Fibroblast of lung (primary cell): ENCODE results near the gene CXCL13. TPM values are rescaled to one million over a fixed set of nuclear protein-coding genes. Genes with fewer than 3 reads are reported as not detected.

Experiments used
- DNase-seq, 2 donors: peaks; one replicate each; pipeline versions ENCODE4 v3.0.0 to v3.0.0-alpha.2; 2010; ENCODE audit warnings: low read depth in 2 of 2
- H2AFZ ChIP-seq: 2 replicates; pipeline ENCODE4 v1.5.1; 2012; ENCODE audit warnings: low read length, control low read depth, inconsistent platforms
- H3K27ac ChIP-seq: 2 replicates; pipeline ENCODE4 v1.5.1; 2011; ENCODE audit warnings: low read length, control low read depth; ENCODE audit not compliant: insufficient read depth
- H3K27me3 ChIP-seq: 2 replicates; pipeline ENCODE4 v1.5.1; 2011; ENCODE audit warnings: mild to moderate bottlenecking, low read length; ENCODE audit not compliant: control insufficient read depth, insufficient read depth
- H3K36me3 ChIP-seq: 2 replicates; pipeline ENCODE4 v1.5.1; 2011; ENCODE audit warnings: low read length; ENCODE audit not compliant: control insufficient read depth, insufficient read depth
- H3K4me1 ChIP-seq: 2 replicates; pipeline ENCODE4 v1.5.1; 2011; ENCODE audit warnings: low read length; ENCODE audit not compliant: control insufficient read depth, insufficient read depth; ENCODE audit errors: extremely low read depth
- H3K4me2 ChIP-seq: 2 replicates; pipeline ENCODE4 v1.5.1; 2011; ENCODE audit warnings: low read length, control low read depth; ENCODE audit not compliant: insufficient read depth; ENCODE audit errors: extremely low read depth
- H3K4me3 ChIP-seq, 4 experiments: fragments of 200-600 bp in 1 of 4; sonication (generic) in 1 of 4; replicated peaks in 1 of 4; 2 replicates each; pipeline ENCODE4 v1.5.1; 2011 to 2016; ENCODE audit warnings: low read length in 4 of 4, low read depth in 3 of 4, mild to moderate bottlenecking in 3 of 4, control low read depth in 2 of 4, inconsistent platforms in 1 of 4, mixed read lengths in 1 of 4; ENCODE audit not compliant: insufficient read depth in 1 of 4; ENCODE audit errors: control extremely low read depth in 1 of 4
- H3K79me2 ChIP-seq: 2 replicates; pipeline ENCODE4 v1.5.1; 2012; ENCODE audit warnings: mild to moderate bottlenecking, low read length, inconsistent platforms; ENCODE audit not compliant: control insufficient read depth, insufficient read depth
- H3K9ac ChIP-seq: 2 replicates; pipeline ENCODE4 v1.5.1; 2011; ENCODE audit warnings: mild to moderate bottlenecking, low read length, control low read depth; ENCODE audit not compliant: insufficient read depth
- H3K9me3 ChIP-seq: 2 replicates; pipeline ENCODE4 v1.5.1; 2012; ENCODE audit warnings: low read depth, low read length; ENCODE audit not compliant: control insufficient read depth, insufficient read depth
- H4K20me1 ChIP-seq: 2 replicates; pipeline ENCODE4 v1.5.1; 2011; ENCODE audit warnings: low read length; ENCODE audit not compliant: control insufficient read depth, insufficient read depth; ENCODE audit errors: extremely low read depth
- EZH2 ChIP-seq: IDR thresholded peaks from 2 replicates; pipeline ENCODE4 v1.5.1; 2012; ENCODE audit warnings: low read length, control low read depth, mild to moderate bottlenecking; ENCODE audit errors: missing control alignments
- polyA plus RNA-seq, 2 donors: library from polyadenylated mRNA; depleted of rRNA in 1 of 2; stranded (reverse) in 1 of 2; unstranded in 1 of 2; fragments of >200 nt; gene quantifications; 2 replicates each; pipeline ENCODE4 v1.2.1, GENCODE V29; 2011 to 2012; ENCODE audit warnings: missing spikeins in 1 of 2
- total RNA-seq: library from RNA; depleted of rRNA; stranded (reverse); fragments of >200 nt; gene quantifications from 2 replicates; pipeline ENCODE4 v1.2.1, GENCODE V29; 2014
- TF ChIP-seq, protein P1 (sequence below), 2 donors: IDR thresholded peaks in 1 of 2; conservative IDR thresholded peaks in 1 of 2; 1 replicate in 1 of 2; 2 replicates in 1 of 2; pipeline ENCODE4 v1.5.1; 2011 to 2012; ENCODE audit warnings: low read length in 2 of 2, control low read depth in 1 of 2, inconsistent platforms in 1 of 2, low read depth in 1 of 2, mild to moderate bottlenecking in 1 of 2

CXCL13 gene
- total and polyA plus RNA-seq, 2 donors (not counting 1 experiment from before 2014, with no cell fraction given): not detected

DNA sequence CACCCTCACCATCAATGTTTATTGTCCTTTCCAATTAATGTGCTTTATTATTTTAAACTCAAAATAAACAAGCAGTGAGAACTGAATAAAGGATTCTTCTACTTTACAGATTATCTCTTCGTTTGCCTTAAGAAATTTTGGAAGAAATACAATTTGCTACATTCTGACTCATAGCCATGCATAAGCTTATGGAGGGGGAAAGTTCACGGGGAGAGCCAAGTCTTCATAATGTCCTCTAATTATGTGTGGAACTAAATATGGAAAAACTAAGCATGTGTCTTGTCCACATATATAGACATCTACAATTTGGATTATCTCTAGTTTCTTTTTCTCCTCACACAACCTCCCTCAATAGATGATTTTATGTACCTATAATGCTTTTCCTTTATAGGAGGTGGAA is 17.5 kb downstream of the CXCL13 start:
- Histone ChIP-seq H3K4me1 (no peaks in the 10 kb centered on the region), H3K9me3 (no peaks in the 10 kb centered on the region), H3K79me2 (no peaks in the 10 kb centered on the region), H3K27ac (no peak overlapping the region), H2AFZ (no peak overlapping the region), H3K4me3 (no peak overlapping the region), H3K36me3 (no peaks in the 10 kb centered on the region), H3K4me2 (no peak overlapping the region), H4K20me1 (no peaks in the 10 kb centered on the region), H3K9ac (no peak overlapping the region), H3K27me3 (peaks cover 5% of the 10 kb centered on the region)
- peak; percentile 27 to 56 for DNase-seq
- no peak for TF ChIP-seq EZH2
- TF ChIP-seq, protein P1, sequence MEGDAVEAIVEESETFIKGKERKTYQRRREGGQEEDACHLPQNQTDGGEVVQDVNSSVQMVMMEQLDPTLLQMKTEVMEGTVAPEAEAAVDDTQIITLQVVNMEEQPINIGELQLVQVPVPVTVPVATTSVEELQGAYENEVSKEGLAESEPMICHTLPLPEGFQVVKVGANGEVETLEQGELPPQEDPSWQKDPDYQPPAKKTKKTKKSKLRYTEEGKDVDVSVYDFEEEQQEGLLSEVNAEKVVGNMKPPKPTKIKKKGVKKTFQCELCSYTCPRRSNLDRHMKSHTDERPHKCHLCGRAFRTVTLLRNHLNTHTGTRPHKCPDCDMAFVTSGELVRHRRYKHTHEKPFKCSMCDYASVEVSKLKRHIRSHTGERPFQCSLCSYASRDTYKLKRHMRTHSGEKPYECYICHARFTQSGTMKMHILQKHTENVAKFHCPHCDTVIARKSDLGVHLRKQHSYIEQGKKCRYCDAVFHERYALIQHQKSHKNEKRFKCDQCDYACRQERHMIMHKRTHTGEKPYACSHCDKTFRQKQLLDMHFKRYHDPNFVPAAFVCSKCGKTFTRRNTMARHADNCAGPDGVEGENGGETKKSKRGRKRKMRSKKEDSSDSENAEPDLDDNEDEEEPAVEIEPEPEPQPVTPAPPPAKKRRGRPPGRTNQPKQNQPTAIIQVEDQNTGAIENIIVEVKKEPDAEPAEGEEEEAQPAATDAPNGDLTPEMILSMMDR (conservative IDR thresholded peaks at IDR 0.05 in 1 of 2, IDR thresholded peaks at IDR 0.05 in 1 of 2; ENCODE audit: low read depth in 1 of 2, low read length in 2 of 2): no peak

DNA sequence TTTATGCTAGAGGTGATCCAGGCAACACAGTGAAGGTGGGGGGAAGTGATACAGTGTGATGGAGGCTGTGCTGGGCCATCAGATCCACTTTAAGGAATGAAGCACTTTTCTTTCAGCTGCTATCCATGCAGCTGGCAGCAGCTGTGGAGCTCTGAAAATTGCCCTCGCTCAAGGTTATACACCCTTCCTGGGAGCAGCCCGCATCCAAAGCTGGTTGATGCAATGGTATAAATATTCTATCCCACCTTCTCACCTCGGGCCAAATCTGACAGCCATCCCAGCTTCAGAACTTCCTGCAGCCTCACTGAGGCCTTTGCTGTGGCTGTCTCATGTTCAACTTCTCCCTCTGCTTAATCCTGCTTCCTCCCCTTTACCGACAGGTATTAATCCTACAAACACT is 18.6 kb downstream of the CXCL13 start:
- H3K9me3 ChIP-seq: no peaks in the 10 kb centered on the region
- no peak overlapping the region for H3K4me2 ChIP-seq
- H3K4me3 ChIP-seq: no peak overlapping the region
- H3K36me3 ChIP-seq: no peaks in the 10 kb centered on the region
- H4K20me1 ChIP-seq: no peaks in the 10 kb centered on the region
- peaks cover 5% of the 10 kb centered on the region for H3K27me3 ChIP-seq
- TF ChIP-seq EZH2: no peak
- TF ChIP-seq, protein P1 (conservative IDR thresholded peaks at IDR 0.05 in 1 of 2, IDR thresholded peaks at IDR 0.05 in 1 of 2; ENCODE audit: low read depth in 1 of 2, low read length in 2 of 2): no peak
- H2AFZ ChIP-seq: no peak overlapping the region
- H3K9ac ChIP-seq: no peak overlapping the region
- no peak overlapping the region for H3K27ac ChIP-seq
- no peak for DNase-seq
- no peaks in the 10 kb centered on the region for H3K4me1 ChIP-seq
- H3K79me2 ChIP-seq: no peaks in the 10 kb centered on the region

DNA sequence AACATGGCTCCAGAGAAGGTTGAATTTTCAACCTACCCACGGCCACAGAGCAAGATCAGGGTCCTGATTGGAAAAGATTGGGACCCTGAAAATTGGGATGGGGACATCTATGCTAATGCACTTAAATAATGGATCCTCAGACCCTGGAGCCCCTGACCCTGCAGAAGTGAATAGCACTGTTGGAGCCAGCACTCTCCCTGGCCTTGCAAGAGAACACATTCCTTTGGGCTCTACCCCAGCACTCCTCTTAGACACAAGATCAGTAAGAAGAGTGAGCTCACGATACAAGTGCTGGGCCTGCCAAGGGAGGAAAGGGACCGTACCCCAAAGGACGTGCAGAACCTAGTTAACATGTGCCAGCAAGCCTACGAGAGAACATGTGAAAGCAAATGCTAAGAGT is 19.9 kb downstream of the CXCL13 start:
- Histone ChIP-seq H3K27ac (no peak overlapping the region), H3K36me3 (no peaks in the 10 kb centered on the region), H3K4me1 (no peaks in the 10 kb centered on the region), H4K20me1 (no peaks in the 10 kb centered on the region), H3K4me3 (no peak overlapping the region), H3K79me2 (no peaks in the 10 kb centered on the region), H3K4me2 (no peak overlapping the region), H3K27me3 (peaks cover 5% of the 10 kb centered on the region), H3K9me3 (no peaks in the 10 kb centered on the region), H2AFZ (no peak overlapping the region), H3K9ac (no peak overlapping the region)
- no peak for DNase-seq
- no peak for TF ChIP-seq EZH2
- TF ChIP-seq, protein P1 (conservative IDR thresholded peaks at IDR 0.05 in 1 of 2, IDR thresholded peaks at IDR 0.05 in 1 of 2; ENCODE audit: low read depth in 1 of 2, low read length in 2 of 2): no peak
